ENCODE results near the gene HIP1R.
"Not testable (repeated sequence)": the region's sequence is repeated elsewhere in the genome, so short reads cannot be mapped to it uniquely, and the experiment has no call there.

Gene HIP1R

GRCh38 chr12:122875590-122876220 is 40.4 kb downstream of the HIP1R start:
- DNase-seq (ENCODE audit: low read depth): no peak

GRCh38 chr12:122876281-122876680 is 41.0 kb downstream of the HIP1R start:
- DNase-seq (ENCODE audit: low read depth): not testable (repeated sequence)

- no peak for DNase-seq (ENCODE audit: low read depth)
These were observed 41.5 kb downstream of the HIP1R start for GRCh38 chr12:122876731-122877130.

DNA sequence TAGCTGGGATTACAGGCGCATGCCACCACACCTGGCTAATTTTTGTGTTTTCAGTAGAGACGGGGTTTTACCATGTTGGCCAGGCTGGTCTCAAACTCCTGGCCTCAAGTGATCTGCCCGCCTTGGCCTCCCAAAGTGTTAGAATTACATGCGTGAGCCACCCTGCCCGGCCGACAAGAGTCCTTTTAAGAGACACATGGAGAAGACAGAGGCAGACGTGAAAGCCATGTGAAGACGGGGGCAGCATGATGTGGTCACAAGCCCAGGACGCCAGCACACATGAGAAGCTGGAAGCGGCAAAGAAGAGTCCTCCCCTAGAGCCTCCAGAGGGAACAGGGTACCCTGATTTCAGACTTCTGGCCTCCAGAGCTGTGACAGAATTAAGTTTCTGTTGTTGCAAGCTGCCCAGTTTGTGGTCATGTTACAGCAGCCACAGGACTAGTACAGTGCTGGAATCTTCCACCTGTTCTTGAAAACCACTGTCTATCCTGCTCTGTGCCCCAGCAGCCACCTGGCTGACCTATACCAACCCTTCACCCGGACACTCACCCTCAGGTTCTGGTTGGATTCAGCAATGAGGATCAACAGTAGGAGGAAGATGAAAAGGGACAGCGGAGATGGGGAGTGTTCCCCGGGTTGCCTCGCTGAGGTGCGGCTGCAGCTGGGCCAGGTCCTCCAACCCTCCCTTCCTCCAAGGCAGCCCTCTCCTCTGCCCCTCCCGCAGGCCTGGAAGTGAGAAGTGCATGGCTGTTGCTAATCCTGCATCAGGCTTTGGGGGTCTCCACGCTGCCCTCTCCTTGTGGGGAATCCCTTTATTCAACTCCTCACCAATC is 43.7 kb downstream of the HIP1R start:
- no peak for DNase-seq (ENCODE audit: low read depth)

- DNase-seq (ENCODE audit: low read depth): no peak
These were observed 45.0 kb downstream of the HIP1R start for GRCh38 chr12:122880155-122880667.

DNA sequence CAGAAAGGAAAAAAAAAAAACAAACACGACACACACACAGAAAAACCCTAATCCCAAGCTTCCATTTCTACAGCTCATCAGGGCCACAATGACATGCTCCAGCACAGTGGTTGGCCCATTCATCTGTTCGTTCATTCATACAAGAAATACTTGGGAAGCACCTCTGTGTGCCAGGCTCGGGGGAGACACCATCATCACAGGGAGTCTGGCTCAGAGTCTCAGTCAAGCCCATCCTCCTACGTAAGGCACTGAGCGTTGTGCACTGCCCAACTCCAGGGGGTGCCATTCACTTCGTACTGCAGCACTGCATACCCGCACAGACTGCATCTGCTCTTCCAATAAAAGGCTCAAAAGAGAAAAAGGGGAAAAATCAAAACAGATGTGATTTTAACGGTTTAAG is 45.4 kb downstream of the HIP1R start:
- no peak for DNase-seq (ENCODE audit: low read depth)

DNA sequence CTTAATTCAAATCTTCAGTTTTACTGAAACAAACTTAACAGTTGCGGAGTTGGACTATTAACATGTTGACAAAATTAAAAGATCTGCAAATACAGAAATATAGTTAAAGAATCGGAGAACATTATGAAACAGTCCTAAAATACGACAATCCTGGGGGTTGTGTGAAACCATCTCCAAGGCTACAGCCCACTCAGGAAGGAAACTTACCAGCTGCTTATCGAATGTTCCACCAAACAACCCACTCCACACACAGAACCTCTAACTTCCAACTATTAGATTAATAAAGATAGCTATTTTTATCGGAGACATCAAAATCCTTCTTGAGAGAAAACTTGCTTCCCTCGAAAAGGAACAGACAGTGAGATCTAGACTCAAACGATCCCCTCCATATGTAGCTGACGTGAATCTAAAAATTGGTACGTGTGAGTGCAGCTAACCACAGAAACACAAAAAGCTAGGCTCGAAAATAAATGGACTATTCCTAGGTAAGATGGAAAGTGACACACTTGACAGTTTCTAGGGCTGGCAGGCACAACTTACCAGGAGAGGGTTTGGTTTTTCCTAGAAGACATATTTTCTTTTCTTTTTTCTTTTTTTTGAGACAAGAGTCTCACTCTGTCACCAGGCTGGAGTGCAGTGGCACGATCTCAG is 47.8 kb downstream of the HIP1R start:
- no peak for DNase-seq (ENCODE audit: low read depth)

GRCh38 chr12:122884091-122884826 is 49.0 kb downstream of the HIP1R start:
- DNase-seq (ENCODE audit: low read depth): no peak

DNA sequence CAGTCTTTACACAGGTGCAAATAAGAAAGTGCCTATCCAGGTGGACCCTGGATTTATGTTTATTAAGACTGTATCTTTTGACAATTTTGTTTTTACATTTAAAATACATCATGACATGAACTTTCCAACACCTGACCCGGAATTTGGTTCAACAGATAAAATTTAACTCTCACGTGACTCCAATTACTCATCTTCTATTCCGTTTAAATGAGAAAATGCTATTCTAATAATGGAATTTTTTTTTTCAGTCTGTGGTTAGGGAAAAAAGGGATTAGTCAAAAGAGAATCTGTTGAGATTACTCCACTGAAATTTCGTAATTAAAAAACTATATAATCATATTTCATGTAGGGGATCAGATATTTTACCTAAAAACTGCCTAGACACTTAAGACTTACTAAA is 49.6 kb downstream of the HIP1R start:
- no peak for DNase-seq (ENCODE audit: low read depth)

- no peak for DNase-seq (ENCODE audit: low read depth)
These were observed 50.9 kb downstream of the HIP1R start for GRCh38 chr12:122886161-122886560.

DNA sequence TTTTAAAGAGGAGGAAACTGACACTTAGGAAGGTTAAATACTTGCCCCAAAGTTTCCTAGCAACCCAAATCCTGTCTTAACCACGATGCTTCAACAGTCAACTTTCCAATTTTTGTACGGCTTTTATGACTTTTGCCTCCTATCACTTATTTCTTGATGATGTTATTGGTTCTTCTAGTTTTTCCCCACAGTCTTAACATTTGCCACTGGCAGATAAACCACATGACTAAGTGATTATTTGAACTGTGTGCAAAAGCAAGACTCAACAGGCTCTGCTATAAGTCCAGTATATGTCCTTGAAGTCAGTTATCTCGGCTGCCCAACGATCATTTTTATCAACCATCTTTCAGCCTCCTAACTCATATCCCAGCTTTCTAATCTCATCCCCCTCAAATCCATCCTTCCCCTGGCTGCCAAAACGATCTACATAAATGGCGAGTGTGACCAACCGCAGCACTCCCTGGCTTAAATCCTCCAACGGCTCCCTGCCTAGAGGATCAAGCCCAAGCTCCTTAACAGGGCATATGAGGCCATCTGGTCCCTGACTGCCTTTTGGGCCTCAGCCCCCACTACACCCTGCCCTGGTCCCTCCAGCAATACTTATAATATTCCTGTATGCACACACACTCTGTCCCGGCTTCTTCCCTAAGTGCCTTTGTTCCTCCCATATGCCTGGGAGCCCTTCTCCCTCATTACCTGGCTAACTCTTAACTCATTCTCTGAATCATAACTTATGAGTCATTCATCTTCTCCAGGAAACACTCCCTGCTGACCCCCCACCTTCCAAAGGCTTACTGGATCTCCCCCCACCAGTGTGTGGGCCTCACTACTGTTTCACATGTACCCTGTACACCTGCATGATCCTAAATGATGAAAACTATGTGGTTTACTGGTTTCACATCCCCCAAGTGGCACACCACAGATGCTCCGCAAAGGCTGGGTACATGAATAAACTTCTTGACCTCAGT is 51.9 kb downstream of the HIP1R start:
- DNase-seq (ENCODE audit: low read depth): no peak

- no peak for DNase-seq (ENCODE audit: low read depth)
These were observed 52.6 kb downstream of the HIP1R start for GRCh38 chr12:122887819-122888212.

DNA sequence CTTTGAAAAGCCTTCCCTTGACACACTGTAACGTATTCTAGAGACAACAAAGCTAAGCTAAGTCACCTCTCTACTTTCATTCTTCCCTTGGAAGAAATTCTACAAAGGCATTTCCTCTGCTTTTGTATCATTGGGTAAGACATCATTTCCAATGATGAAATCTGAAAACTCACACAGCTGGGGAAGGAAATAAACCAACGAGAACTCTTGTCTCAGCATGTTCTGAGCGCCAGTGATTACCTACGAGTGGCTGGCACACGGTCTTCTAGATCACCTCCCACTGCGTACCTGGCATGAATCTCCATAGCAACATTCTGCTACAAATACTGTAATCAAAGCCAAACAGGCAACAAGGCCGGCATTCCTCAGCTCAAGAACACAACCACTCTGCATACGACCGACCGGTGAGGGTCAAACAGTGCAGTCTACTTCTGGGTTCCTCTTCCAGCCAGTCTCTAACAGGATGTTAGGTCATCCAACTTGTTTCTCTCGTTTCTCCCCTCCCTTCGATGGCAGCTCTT is 53.0 kb downstream of the HIP1R start:
- no peak for DNase-seq (ENCODE audit: low read depth)

GRCh38 chr12:122889761-122890520 is 54.7 kb downstream of the HIP1R start:
- DNase-seq (ENCODE audit: low read depth): no peak

DNA sequence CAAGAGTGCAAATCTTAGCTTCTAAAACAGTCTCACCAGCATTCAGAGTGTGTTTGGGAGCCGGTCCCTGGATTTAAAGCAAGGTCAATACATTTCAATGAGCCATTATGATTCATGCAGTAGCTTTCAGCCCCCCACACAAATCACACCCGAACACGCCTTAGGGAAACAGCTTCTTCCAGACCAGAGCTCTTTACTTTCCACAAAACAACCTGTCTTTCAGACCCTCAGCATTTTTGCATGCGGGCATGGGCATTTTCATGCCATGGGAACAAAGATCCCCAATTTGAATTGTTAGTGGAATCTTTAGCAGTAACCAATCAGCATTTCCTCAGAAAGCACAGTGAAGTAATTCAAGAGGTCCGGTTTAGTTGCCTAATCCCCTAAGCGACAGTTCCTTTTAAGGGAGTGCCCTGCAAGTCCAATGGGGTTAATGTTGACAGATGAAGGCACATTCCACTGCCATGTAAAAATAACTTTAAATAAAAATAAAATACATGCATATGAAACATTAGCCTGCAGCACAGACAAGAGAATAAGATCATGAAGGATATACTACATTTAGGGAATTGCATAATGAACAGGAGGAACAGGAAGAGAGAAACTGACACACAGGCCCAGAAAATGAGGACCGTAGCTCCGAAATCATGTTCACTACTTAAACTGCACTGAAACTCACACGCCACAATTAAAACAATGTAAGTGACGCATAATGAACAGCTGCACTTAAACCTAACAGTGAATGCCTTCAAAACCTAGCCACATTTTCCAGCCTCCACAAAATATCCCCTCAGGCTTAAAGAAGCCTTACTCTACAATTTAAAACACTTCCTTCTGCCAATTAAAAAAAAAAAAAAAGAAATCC is 56.6 kb downstream of the HIP1R start:
- no peak for DNase-seq (ENCODE audit: low read depth)

- not testable (repeated sequence) for DNase-seq (ENCODE audit: low read depth)
These were observed 57.5 kb downstream of the HIP1R start for GRCh38 chr12:122892724-122893123.

- no peak for DNase-seq (ENCODE audit: low read depth)
These were observed 58.2 kb downstream of the HIP1R start for GRCh38 chr12:122893208-122894153.

Data from GM04503 (cell line).